HCT116 (cell line): Measurements from ENCODE around the gene DHDDS. TPM values are rescaled to one million over a fixed set of nuclear protein-coding genes. Genes with fewer than 3 reads are reported as not detected.

Experiments used
- ATAC-seq: fragments of 200-7000 bp; cut with Tn5 transposase; 2 replicates; pipeline ENCODE4 v1.9.1; 2020; ENCODE audit warnings: mild to moderate bottlenecking, moderate library complexity
- BruUV-seq: library from RNA; stranded (reverse); fragments of 400-500 nt; replicated peaks from 2 replicates; lab custom pipeline; 2021; lab: Mats Ljungman, UMichigan
- CTCF ChIA-PET: fragments of 300-600 bp; sonication (Branson Sonifier 250); formaldehyde crosslinking; loops from one replicate; lab custom pipeline; 2021; ENCODE audit warnings: antibody characterized with exemption; lab: Charles Lee
- POLR2A ChIA-PET: fragments of 300-600, 350-600 bp; sonication (Branson Sonifier 250); formaldehyde crosslinking; loops from one replicate; lab custom pipeline; 2021; ENCODE audit warnings: antibody characterized with exemption; lab: Charles Lee
- RAD21 ChIA-PET, 2 experiments: fragments of 300-600 bp; sonication (Branson Sonifier 250); formaldehyde crosslinking; loops; one replicate each; lab custom pipeline; 2023; ENCODE audit warnings: low total read pairs in 2 of 2; ENCODE audit not compliant: uncharacterized antibody in 2 of 2, unreplicated experiment in 2 of 2, low non-redundant PET in 1 of 2; lab: Charles Lee
- DNase-seq: peaks from one replicate; pipeline ENCODE4 v3.0.0-alpha.2; 2010; ENCODE audit warnings: low read depth, low spot score
- H2AFZ ChIP-seq: fragments of 200-600 bp; shearing (Covaris generic), sonication (generic); 2 replicates; pipeline ENCODE4 v1.6.1; 2017; ENCODE audit warnings: low read depth, mixed run types, mixed read lengths, antibody characterized with exemption, low read length; ENCODE audit not compliant: poor library complexity, severe bottlenecking
- H3K27ac ChIP-seq: 2 replicates; pipeline ENCODE4 v1.5.1; 2012; ENCODE audit warnings: low read depth, low read length
- H3K27me3 ChIP-seq: fragments of 200-600 bp; sonication (generic); 2 replicates; pipeline ENCODE4 v1.6.1; 2016; ENCODE audit warnings: mixed run types, low read length, mixed read lengths; ENCODE audit not compliant: insufficient read depth
- H3K36me3 ChIP-seq, 2 experiments: fragments of 200-500 bp in 1 of 2; fragments of 200-600 bp in 1 of 2; sonication (Bioruptor generic) in 1 of 2; sonication (generic) in 1 of 2; 2 replicates each; pipeline versions ENCODE4 v1.5.1 to v1.6.1; 2014 to 2016; ENCODE audit warnings: low read length in 2 of 2, inconsistent platforms in 1 of 2, mixed read lengths in 1 of 2, mixed run types in 1 of 2; ENCODE audit not compliant: insufficient read depth in 2 of 2, control insufficient read depth in 1 of 2
- H3K4me1 ChIP-seq, 2 experiments: fragments of 200-600 bp in 1 of 2; sonication (generic) in 1 of 2; 2 replicates each; pipeline versions ENCODE4 v1.5.1 to v1.6.1; 2012 to 2017; ENCODE audit warnings: low read length in 2 of 2, inconsistent platforms in 1 of 2, mild to moderate bottlenecking in 1 of 2, mixed read lengths in 1 of 2, mixed run types in 1 of 2, moderate library complexity in 1 of 2; ENCODE audit not compliant: insufficient read depth in 2 of 2, control insufficient read depth in 1 of 2
- H3K4me2 ChIP-seq: fragments of 200-600 bp; sonication (generic); 2 replicates; pipeline ENCODE4 v1.6.1; 2017; ENCODE audit warnings: mixed run types, low read length, mixed read lengths
- H3K4me3 ChIP-seq, 2 experiments: fragments of 200-600 bp in 1 of 2; sonication (generic) in 1 of 2; replicated peaks in 1 of 2; 2 replicates each; pipeline ENCODE4 v1.5.1; 2011 to 2016; ENCODE audit warnings: low read length in 2 of 2, control low read depth in 1 of 2, low read depth in 1 of 2, mild to moderate bottlenecking in 1 of 2, mixed read lengths in 1 of 2, mixed run types in 1 of 2
- H3K79me2 ChIP-seq: fragments of 200-600 bp; sonication (generic); 2 replicates; pipeline ENCODE4 v1.6.1; 2017; ENCODE audit warnings: mild to moderate bottlenecking, mixed run types, low read length, moderate library complexity, mixed read lengths; ENCODE audit not compliant: insufficient read depth
- H3K9ac ChIP-seq: fragments of 200-600 bp; sonication (generic); 2 replicates; pipeline ENCODE4 v1.6.1; 2016; ENCODE audit warnings: low read length, mixed read lengths
- H3K9me2 ChIP-seq: fragments of 200-600 bp; sonication (generic), shearing (Covaris generic); 2 replicates; pipeline ENCODE4 v1.6.1; 2017; ENCODE audit warnings: mixed run types, mild to moderate bottlenecking, moderate library complexity; ENCODE audit not compliant: insufficient read depth
- H3K9me3 ChIP-seq, 2 experiments: fragments of 200-500 bp in 1 of 2; fragments of 200-600 bp in 1 of 2; sonication (Bioruptor generic) in 1 of 2; sonication (generic) in 1 of 2; 2 replicates each; pipeline ENCODE4 v1.6.1; 2014 to 2017; ENCODE audit warnings: low read length in 2 of 2, mixed read lengths in 2 of 2, inconsistent platforms in 1 of 2, low read depth in 1 of 2, mild to moderate bottlenecking in 1 of 2, mixed run types in 1 of 2, moderate library complexity in 1 of 2; ENCODE audit not compliant: control insufficient read depth in 1 of 2, insufficient read depth in 1 of 2
- H4K20me1 ChIP-seq: fragments of 200-600 bp; sonication (generic), shearing (Covaris generic); 2 replicates; pipeline ENCODE4 v1.6.1; 2017; ENCODE audit warnings: mixed run types, mild to moderate bottlenecking, moderate library complexity; ENCODE audit not compliant: insufficient read depth
- CBX3 ChIP-seq: IDR thresholded peaks from 2 replicates; pipeline ENCODE4 v1.6.1; 2012; ENCODE audit warnings: low read depth
- EGR1 ChIP-seq: IDR thresholded peaks from 2 replicates; pipeline ENCODE4 v1.6.1; 2012; ENCODE audit warnings: low read depth
- RAD21 ChIP-seq: IDR thresholded peaks from 2 replicates; pipeline ENCODE4 v1.6.1; 2012; ENCODE audit warnings: low read depth, mild to moderate bottlenecking
- YY1 ChIP-seq: IDR thresholded peaks from 2 replicates; pipeline ENCODE4 v1.6.1; 2011; ENCODE audit warnings: low read length, low read depth, moderate library complexity, mild to moderate bottlenecking; ENCODE audit not compliant: insufficient replicate concordance; ENCODE audit errors: extremely low read depth
- intact Hi-C: fragments of 100-400 bp; cut with micrococcal nuclease; formaldehyde crosslinking; loops from 2 replicates; pipeline ENCODE4 v1.10.0; 2022
- total RNA-seq: library from RNA; stranded (reverse); gene quantifications from one replicate; pipeline ENCODE4 v1.2.1, GENCODE V29; 2021; ENCODE audit not compliant: unreplicated experiment
- TF ChIP-seq, protein P1 (sequence below): IDR thresholded peaks from 2 replicates; pipeline ENCODE4 v1.6.1; 2011; ENCODE audit warnings: mild to moderate bottlenecking, low read length, moderate library complexity; ENCODE audit not compliant: insufficient replicate concordance; ENCODE audit errors: extremely low read depth
- TF ChIP-seq, protein P2 (sequence below): IDR thresholded peaks from 2 replicates; pipeline ENCODE4 v1.6.1; 2012
- TF ChIP-seq, protein P3 (sequence below), 3 experiments: fragments of 200-600 bp in 1 of 3; sonication (generic) in 1 of 3; IDR thresholded peaks in 2 of 3; conservative IDR thresholded peaks in 1 of 3; 2 replicates each; pipeline ENCODE4 v1.5.1; 2012 to 2017; ENCODE audit warnings: low read depth in 2 of 3, low read length in 2 of 3, antibody characterized with exemption in 1 of 3, borderline replicate concordance in 1 of 3, control low read depth in 1 of 3, mild to moderate bottlenecking in 1 of 3, mixed read lengths in 1 of 3, mixed run types in 1 of 3, moderate library complexity in 1 of 3; ENCODE audit not compliant: insufficient read depth in 1 of 3

Gene DHDDS
- total RNA-seq, 1 experiment from 2014 or later, result 46.0 TPM

DNA sequence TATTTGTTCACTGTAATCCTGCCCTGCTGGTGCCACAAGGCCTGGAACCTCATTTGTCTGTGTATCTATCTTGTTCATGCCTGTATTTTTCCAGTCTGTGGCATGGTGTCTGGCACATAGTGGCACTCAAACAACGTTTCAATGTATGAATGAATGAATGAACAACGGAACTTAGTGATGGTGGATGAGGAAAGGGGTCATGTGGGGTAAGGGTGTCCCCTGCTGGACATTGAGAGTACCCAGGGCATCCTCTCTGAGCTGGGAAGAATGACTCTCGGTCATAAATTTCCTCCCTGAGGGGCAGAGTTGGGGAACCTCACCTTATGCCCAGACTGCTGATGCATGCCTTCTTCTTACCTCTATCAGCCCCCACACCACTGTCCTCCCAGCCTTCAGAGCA, 40.7 kb upstream of the DHDDS start:
- Histone ChIP-seq H4K20me1 (no peaks in the 10 kb centered on the region), H3K79me2 (no peaks in the 10 kb centered on the region), H3K9me3 (no peaks in the 10 kb centered on the region), H3K9ac (no peak overlapping the region), H3K4me1 (peaks cover 17 to 23% of the 10 kb centered on the region in 2 experiments), H3K4me3 (no peak overlapping the region), H2AFZ (peak overlapping the region; percentile 83), H3K27me3 (peaks cover 14% of the 10 kb centered on the region; the same call in 1 of the 2 replicates), H3K4me2 (peak overlapping the region; percentile 11; the same call in 1 of the 2 replicates), H3K27ac (no peak overlapping the region), H3K9me2 (no peaks in the 10 kb centered on the region), H3K36me3 (no peaks in the 10 kb centered on the region)
- BruUV-seq, result no TSS peak
- POLR2A ChIA-PET, result interaction anchor here (1.5 kb wide), 1 partner anchor 13 kb away, joined by 6 read pairs; no protein-coding TSS in a partner anchor
- intact Hi-C loops, result loop anchor here (1.0 to 5.0 kb wide), 8 partner anchors 70 to 354 kb away; partner anchors contain the start of genes C1orf232, PDIK1L and ZNF593
- DNase-seq (peak; percentile 64), ATAC-seq (peak; percentile 75)
- RAD21 ChIA-PET, result interaction anchor here (0.6 to 1.3 kb wide), 6 partner anchors 106 to 355 kb away, joined by 3 to 11 read pairs (median 4); no protein-coding TSS in a partner anchor
- CTCF ChIA-PET, result interaction anchor here (0.6 to 1.9 kb wide), 18 partner anchors 10 to 554 kb away, joined by 3 to 34 read pairs (median 3); partner anchors contain the start of genes PDIK1L and ZNF593
- TF ChIP-seq CBX3, result peak; percentile 28; the same call in 1 of the 2 replicates
- TF ChIP-seq EGR1, result no peak
- TF ChIP-seq, protein P1, sequence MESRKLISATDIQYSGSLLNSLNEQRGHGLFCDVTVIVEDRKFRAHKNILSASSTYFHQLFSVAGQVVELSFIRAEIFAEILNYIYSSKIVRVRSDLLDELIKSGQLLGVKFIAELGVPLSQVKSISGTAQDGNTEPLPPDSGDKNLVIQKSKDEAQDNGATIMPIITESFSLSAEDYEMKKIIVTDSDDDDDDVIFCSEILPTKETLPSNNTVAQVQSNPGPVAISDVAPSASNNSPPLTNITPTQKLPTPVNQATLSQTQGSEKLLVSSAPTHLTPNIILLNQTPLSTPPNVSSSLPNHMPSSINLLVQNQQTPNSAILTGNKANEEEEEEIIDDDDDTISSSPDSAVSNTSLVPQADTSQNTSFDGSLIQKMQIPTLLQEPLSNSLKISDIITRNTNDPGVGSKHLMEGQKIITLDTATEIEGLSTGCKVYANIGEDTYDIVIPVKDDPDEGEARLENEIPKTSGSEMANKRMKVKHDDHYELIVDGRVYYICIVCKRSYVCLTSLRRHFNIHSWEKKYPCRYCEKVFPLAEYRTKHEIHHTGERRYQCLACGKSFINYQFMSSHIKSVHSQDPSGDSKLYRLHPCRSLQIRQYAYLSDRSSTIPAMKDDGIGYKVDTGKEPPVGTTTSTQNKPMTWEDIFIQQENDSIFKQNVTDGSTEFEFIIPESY, result no peak
- TF ChIP-seq RAD21, result peak; percentile 99
- TF ChIP-seq YY1, result peak; percentile 39
- TF ChIP-seq, protein P2, sequence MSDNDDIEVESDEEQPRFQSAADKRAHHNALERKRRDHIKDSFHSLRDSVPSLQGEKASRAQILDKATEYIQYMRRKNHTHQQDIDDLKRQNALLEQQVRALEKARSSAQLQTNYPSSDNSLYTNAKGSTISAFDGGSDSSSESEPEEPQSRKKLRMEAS, result peak; percentile 35; the same call in 1 of the 2 replicates
- TF ChIP-seq, protein P3, sequence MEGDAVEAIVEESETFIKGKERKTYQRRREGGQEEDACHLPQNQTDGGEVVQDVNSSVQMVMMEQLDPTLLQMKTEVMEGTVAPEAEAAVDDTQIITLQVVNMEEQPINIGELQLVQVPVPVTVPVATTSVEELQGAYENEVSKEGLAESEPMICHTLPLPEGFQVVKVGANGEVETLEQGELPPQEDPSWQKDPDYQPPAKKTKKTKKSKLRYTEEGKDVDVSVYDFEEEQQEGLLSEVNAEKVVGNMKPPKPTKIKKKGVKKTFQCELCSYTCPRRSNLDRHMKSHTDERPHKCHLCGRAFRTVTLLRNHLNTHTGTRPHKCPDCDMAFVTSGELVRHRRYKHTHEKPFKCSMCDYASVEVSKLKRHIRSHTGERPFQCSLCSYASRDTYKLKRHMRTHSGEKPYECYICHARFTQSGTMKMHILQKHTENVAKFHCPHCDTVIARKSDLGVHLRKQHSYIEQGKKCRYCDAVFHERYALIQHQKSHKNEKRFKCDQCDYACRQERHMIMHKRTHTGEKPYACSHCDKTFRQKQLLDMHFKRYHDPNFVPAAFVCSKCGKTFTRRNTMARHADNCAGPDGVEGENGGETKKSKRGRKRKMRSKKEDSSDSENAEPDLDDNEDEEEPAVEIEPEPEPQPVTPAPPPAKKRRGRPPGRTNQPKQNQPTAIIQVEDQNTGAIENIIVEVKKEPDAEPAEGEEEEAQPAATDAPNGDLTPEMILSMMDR (IDR thresholded peaks at IDR 0.05 in 2 of 3, conservative IDR thresholded peaks at IDR 0.05 in 1 of 3; ENCODE audit: borderline replicate concordance in 1 of 3, insufficient read depth in 1 of 3, low read depth in 2 of 3, low read length in 2 of 3), result peak; percentile 90 to 92 (median 91)
